Activated T-cell treated with anti-CD3 and anti-CD28 coated beads, Interleukin-2, amount 50 U/mL, for 48 hours (primary cell): ENCODE measurements around the gene ZDHHC7.
A peak's percentile ranks its signal among the peaks of the same experiment; 100 is the strongest.

ENCODE experiments used
- DNase-seq, 2 experiments: peaks; one replicate each; pipeline ENCODE4 v3.0.0-alpha.2; 2020

ZDHHC7 gene

GRCh38 chr16:84992717-84993075 is 18.6 kb downstream of the ZDHHC7 start:
- DNase-seq: no peak

- DNase-seq: no peak
These were observed 20.6 kb downstream of the ZDHHC7 start for GRCh38 chr16:84990782-84991181.

- DNase-seq: no peak
These were observed 21.4 kb downstream of the ZDHHC7 start for GRCh38 chr16:84989749-84990620.

- DNase-seq: no peak
These were observed 22.8 kb downstream of the ZDHHC7 start for GRCh38 chr16:84988328-84989080.

DNA sequence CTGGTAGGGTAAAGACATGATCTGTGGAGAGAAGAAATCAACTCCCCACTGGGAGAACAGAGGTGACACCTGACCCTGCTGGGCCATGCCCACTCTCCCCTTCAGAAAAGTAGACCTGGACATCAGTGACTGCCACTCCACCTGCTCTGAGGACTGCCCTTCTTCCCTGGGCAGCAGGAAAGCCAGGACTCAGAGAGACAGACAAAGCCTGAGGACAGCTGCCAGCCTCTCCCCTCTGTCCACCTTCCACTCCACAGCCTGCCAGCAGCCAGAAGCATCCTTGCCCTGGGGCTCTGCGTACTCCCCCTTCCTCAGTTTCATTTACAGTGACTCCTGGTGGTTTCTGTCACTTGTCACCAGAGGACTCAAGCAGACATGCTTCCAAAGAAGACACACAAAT is 24.5 kb downstream of the ZDHHC7 start:
- DNase-seq: no peak

DNA sequence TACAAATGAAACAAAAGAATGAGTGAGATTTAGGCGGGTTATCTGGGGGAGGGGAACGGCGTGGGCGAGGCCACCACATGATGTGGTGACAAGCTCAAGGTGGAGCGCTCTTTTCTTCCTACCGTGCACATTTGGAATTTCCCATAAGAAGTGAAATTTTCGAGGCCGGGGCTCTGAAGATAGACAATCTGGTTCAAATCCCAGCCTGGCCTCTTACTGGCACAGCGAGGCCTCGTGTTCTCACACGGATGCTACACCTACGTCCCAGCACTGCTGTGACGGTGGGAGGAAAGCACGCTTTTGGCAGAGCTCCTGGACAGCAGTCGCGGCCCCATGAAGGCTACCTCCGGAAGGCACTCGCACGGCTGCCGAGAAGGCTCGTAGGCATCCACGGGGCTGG is 25.2 kb downstream of the ZDHHC7 start:
- peak; percentile 32 to 52 for DNase-seq

DNA sequence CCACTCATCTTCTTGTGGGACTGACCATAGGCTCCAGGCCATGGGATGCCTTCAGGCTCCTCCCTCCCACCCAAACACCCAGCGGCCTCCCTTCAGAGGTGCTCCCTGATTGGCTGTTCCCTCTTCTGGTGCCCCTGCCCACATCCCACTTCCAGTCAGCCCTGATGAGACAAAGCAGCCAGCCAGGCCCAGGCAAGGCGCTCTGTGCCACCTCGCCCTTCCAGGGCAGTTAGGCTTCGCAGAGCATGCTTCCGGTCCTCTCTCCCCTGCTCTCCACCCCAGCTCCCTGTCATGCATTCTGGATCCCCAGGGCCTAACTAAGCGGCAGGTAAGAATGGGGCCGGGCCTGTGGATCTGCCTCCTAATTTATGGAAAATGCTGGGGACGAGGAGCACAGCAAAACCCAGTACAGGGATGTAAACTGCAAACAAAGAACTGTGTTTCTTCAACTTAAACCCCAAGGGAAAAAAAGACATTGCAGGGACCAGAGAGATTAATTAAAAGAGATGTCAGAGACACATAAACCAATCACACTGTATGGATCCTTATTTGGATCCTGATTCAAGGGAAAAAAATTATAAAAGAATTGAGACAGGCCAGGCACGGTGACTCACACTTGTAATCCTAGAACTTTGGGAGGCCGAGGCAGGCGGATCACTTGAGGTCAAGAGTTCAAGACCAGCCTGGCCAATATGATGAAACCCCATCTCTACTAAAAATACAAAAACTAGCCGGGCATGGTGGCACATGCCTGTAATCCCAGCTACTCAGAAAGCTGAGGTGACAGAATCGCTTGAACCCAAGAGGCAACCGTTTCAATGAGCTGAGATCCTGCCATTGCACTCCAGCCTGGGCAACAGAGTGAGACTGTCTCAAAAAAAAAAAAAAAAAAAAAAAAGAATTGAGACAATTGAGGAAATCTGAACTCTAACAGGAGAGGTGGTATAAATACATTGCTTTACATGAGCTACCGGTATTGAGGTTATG is 26.0 kb downstream of the ZDHHC7 start:
- DNase-seq: no peak

DNA sequence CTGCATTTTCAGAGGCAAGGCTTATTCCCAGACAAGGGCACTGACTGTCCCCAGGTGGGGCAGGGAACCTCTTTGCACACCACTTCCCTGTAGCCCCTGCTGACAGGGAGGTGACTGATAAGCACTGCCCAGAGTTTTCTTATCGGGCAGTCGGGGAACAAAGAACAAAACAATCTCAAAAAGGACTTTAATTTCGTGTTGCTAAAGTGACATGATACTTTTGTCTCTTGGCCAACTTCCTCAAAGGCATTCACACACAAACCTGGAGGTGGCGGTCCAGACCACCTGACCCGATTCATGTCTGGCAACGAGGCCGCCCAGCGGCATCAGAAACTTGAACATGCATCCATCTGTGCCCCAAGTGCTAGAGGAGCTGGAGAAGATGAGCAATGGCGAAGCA is 28.9 kb downstream of the ZDHHC7 start:
- no peak for DNase-seq

- no peak for DNase-seq
These were observed 31.8 kb downstream of the ZDHHC7 start for GRCh38 chr16:84979516-84979915.

- no peak for DNase-seq
These were observed 34.5 kb downstream of the ZDHHC7 start for GRCh38 chr16:84976644-84977400.

DNA sequence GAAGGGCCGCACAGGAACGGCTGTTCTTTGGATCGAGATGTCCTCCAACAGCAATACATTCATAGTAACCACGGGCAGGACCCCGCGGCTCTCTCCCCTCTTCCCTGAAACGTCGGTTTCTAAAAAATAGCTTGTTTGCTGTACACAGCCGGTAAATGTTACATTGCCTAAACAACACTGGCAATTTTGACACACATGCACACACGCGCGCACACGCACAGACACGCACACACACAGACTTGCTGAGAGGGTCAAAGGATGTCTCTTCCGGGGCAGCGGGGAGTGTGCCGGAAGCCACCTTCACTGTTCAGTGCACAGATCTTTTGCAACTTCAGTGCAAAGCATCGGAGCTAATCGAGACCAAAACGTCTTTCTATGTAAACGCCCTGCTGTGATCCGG is 35.8 kb downstream of the ZDHHC7 start:
- no peak for DNase-seq

DNA sequence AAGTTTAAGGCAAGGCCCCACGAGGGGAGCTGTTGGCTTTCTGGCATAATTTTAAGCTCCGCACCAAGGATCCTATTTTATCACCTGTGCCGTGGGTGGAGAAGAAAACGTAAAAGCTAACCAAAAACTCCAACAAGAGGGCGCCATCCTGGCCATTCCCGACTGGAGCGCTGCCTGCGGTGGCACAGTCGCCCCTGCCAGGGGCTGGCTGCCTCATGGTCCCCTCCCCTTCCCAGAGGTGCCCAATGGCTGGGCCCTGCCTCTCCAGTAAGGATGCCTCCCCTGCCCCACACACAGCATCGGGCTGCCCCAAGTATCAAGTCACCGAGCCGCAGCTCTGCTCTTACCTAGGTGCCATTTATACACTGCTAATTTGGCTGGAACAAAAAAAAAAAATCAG is 36.3 kb downstream of the ZDHHC7 start:
- no peak for DNase-seq

- DNase-seq: no peak
These were observed 37.4 kb downstream of the ZDHHC7 start for GRCh38 chr16:84973776-84974523.

- DNase-seq: no peak
These were observed 38.1 kb downstream of the ZDHHC7 start for GRCh38 chr16:84973236-84973635.

- DNase-seq: peak; percentile 81 to 86
These were observed 40.7 kb downstream of the ZDHHC7 start for GRCh38 chr16:84970447-84971127.

DNA sequence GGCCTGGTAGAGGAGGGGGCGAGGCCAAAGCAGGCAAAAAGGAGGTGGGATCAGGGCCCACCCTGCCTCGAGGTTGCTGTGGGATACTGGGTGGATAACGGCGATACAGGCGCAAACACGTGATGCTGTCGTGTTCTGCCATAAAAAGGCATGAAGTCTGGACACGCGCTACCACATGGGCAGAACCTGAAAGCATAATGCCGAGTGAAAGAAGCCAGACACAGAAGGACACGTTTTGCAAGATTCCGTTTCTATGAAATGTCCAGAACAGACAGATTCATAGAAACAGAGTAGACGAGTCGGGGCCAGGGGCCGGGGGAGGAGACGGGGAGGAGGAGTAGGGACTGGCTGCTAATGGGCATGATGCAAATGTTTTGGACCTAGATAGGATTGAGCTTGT is 43.5 kb downstream of the ZDHHC7 start:
- no peak for DNase-seq

GRCh38 chr16:84965428-84966415 is 45.6 kb downstream of the ZDHHC7 start:
- DNase-seq: no peak

- no peak for DNase-seq
These were observed 46.8 kb downstream of the ZDHHC7 start for GRCh38 chr16:84964386-84965128.

- no peak for DNase-seq
These were observed 48.3 kb downstream of the ZDHHC7 start for GRCh38 chr16:84963066-84963465.
